GM18507 (cell line): ENCODE measurements around the gene INMT.

Experiments used
- DNase-seq: peaks from one replicate; pipeline ENCODE4 v3.0.0; 2011; ENCODE audit warnings: low read depth; ENCODE audit not compliant: insufficient read length; ENCODE audit errors: extremely low spot score
- FAIRE-seq: peaks from 2 replicates; lab custom pipeline; 2011; peaks lifted over from hg19 to GRCh38; lab: Jason Lieb, UNC

Gene INMT

DNA sequence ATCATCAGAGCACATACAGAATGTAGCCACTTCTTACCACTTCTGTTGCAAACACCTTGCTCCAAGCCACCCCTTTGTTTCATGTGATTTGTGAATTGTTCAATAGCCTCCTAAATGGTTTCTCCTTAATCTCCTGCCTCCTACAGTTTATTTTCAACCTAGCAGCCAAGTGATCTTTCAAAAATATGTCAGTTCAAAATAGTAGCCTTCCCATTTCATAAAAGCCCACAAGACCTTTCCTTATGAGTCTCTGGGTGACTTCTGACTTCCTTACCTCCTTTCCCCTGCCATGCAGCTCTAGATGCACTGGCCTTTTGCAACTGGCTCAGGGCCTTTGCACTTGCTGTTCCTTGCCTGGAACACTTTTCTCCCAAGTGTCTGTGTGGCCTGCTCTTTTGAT lies 24.1 kb downstream of the INMT start:
- no peak for FAIRE-seq
- DNase-seq = no peak

DNA sequence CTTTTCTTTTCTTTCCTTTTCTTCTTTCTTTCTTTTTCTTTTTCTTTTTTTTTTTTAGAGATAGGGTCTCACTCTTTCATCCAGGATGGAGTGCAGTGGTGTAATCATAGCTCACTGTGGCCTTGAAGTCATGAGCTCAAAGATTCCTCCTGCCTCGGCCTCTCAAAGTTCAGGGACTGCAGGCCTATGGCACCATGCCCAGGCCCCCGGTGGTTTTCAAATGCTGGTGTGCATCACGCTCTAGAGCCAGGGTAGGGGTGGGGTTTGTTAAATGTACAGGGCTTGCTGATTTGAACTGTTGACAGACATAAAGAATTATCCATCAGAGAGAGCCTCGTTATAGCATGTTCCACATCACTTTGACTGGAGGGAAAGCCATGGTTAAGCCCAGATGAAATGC lies 25.0 kb downstream of the INMT start:
- no peak for FAIRE-seq

DNA sequence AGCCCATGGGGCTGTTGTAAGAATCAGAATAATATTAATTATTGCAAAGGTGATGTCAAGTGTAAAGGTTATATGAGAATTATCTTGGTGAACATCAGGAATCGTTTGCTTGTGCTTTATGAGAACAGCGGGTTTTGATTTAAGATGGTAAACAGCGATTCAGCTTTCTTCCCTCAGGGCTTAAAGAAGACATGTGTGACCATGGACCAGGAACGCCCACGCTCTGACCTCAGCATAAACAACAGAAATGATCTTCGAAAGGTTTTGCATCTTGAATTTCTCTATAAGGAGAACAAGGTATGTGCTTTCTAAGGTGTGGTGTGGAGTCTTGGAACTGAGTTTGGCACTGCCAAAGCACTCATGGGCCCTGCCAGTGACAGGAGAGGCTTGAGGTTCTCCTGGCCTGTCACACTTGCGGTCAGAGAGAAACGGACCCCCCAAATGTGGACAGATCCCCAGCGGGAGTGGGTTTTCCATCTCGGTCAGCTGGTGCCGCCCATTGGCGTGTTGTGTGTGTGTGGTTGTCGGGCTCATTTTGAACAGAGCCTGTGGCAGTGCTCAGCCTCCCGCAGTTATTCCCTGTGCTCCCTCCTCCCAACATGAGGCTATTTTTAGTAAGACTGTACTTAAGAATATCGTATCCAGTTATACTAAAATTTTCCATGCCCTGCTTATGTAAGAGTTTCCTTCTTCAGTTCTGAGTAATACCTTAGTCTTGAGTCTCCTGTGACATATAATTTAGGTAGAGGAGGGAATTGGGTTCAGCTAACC lies 26.5 kb downstream of the INMT start:
- FAIRE-seq (no peak), DNase-seq (no peak)

More for the DNA sequence above, 25.0 kb downstream of the INMT start:
- no peak for DNase-seq

DNA sequence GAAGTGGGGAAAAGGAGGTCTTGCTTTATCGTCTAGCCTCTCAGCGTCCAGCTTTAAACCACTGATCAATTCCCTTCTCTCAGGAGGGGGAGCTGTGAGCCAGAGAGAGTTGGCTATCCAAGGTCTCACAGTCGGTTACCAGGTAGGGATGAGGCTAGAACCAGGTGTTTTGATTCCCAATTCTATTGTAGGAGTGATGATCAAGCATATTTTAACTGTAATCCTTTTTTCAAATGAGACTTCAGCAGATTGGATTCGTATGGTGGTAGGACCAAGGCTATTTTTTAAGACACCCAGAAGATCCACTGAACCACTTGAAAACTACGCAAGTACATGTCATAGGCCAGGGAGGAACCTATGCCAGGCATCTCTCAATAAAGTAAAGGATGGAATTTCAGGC lies 27.6 kb downstream of the INMT start:
- FAIRE-seq (no peak), DNase-seq (no peak)

DNA sequence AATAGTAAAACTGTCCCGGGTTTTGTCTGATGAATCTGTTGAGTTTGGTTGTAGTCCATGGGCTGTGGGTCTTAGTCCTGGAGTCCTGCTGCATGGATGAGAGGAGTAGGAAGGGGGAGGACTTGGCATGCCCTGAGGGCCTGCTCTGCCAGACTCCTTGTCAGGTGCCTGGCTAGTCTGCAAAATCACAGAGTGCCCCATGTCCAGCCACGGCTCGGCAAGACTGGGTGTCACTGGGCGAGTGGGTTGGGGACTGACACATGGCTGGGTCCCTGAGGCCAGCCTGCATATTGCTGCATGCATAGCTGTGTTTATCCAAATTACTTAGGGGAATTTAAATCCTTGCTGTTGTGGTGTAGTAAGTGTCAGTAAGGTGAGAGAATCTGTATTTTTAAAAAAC lies 29.0 kb downstream of the INMT start:
- no peak for FAIRE-seq
- DNase-seq = no peak

DNA sequence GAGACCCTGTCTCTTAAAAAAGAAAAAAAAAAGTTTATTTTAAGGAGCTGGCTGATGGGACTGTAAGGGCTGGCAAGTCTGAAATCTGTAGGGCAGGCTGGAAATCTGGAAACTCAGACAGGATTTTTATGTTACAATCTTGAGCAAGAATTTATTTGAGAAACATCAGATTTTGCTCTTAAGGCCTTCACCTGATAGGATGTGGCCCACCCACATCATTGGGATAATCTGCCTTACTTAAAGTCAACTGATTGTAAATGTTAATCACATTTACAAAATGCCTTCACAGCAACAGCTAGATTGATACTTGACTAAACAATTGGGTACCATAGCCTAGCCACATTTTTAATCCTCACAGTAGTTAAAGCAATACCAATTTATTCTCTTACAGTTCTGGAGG lies 30.8 kb downstream of the INMT start:
- FAIRE-seq = no peak

DNA sequence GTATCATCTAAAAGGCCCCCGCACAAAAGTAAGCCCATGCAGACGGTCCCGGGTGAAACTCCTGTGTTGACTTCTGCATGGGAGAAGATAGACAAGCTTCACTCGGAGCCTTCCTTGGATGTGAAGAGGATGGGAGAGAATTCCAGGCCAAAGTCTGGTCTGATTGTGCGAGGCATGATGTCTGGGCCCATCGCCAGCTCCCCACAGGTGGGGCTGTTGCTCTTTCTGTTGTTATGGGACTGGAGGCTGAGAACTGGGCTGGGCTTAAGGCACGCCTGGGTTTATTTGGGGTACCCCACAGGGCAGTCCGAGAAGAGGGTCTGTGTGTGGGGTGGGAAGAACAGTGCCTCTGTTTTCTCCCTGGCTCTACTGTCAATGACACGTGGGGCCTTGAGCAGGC lies 33.9 kb downstream of the INMT start:
- no peak for DNase-seq
- FAIRE-seq = no peak

More for the DNA sequence above, 30.8 kb downstream of the INMT start:
- no peak for DNase-seq

DNA sequence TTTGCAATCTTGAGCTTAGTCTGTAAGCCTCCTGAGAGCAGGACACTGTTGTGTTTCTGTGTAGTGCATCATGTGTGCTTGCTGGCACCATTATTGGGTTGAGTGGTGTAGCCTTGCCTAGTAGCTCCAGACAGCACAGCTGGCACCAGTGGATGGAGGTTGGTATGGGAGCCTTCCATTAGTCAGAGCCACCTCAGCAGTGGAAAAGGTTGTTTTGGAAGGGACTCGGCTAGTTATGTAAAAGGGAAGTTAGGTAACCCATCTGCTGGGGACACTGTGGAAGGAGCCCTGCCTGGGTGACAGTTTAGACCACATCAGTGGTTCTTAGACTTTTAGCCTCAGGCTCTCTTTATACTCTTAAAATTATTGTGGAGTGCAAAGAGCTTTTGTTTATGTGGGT lies 35.6 kb downstream of the INMT start:
- DNase-seq = no peak
- no peak for FAIRE-seq

DNA sequence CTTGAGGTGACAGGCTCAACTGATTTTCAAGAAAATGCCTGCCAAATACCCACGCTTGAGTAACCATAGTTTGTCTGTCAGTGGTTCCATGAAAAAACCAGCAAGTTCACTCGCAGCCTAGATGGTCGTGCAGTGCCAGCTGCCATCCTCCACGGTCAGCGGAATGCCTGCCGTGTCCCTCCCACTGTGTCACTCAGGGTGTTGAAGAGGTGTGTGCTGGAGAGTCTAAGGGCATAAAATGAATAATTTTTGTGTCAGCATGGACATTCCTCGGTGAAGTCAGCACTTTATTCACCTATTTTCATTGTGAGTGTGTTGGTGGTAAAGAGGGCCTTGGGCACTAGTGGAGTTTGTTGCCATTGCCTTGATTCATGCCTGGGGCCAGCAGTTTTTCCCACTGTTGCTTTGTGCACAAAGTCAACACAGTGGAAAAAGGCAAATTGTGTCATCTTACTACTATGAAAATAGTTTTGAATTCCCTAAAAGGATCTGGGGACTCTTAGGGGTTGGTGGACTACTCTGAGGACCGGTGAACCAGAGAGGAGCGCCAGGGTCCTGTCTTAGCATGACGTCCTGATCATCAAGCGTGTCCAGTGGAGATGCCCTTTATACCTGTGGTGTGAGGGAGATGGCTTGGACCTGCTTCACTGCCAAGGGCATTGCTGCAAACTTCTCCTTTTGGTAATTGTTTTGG lies 36.9 kb downstream of the INMT start:
- FAIRE-seq = no peak
- no peak for DNase-seq

DNA sequence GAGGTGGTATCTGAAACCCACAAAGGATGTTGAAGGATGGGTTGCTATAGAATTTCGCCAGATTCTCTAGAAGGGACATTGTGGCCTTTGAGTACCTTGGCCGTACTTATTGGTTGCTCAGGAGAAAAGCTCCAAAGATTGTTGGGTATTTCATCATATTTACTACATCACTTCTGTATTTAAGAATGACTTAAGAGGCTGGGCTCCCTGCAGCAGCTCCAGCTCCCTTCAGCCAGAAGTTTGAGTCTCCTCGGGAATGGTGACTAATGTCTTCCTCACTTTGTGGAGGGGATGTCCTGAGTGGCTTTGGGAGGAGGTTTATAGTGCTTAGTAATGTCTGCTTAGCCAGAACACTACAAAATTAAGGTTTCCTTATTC lies 37.4 kb downstream of the INMT start:
- no peak for DNase-seq
- no peak for FAIRE-seq

DNA sequence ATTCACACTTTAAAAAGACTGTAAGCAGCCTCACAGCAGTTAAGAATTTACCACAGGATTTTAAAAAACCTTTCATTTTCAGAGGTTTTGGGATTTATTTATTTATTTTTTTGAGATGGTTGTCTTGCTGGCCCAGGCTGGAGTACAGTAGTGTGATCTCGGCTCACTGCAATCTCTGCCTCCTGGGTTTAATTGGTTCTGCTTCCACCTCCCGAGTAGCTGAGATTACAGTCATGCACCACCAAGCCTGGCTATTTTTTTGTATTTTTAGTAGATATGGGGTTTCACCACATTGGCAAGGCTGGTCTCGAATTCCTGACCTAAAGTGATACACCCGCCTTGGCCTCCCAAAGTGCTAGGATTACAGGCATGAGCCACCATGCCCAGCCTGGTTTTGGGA lies 38.4 kb downstream of the INMT start:
- no peak for FAIRE-seq
- no peak for DNase-seq

DNA sequence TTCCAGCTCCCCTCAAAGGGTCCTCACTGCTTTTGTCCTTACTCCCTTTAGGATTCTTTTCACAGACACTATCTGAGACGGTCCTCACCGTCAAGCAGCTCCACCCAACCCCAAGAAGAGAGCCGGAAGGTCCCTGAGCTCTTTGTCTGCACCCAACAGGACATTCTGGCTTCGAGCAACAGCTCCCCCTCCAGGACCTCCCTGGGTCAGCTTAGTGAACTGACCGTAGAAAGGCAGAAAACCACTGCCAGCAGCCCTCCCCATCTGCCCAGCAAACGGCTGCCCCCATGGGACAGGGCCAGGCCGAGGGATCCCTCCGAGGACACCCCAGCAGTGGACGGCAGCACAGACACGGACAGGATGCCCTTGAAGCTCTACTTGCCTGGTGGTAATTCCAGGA lies 39.2 kb downstream of the INMT start:
- DNase-seq (no peak), FAIRE-seq (no peak)

DNA sequence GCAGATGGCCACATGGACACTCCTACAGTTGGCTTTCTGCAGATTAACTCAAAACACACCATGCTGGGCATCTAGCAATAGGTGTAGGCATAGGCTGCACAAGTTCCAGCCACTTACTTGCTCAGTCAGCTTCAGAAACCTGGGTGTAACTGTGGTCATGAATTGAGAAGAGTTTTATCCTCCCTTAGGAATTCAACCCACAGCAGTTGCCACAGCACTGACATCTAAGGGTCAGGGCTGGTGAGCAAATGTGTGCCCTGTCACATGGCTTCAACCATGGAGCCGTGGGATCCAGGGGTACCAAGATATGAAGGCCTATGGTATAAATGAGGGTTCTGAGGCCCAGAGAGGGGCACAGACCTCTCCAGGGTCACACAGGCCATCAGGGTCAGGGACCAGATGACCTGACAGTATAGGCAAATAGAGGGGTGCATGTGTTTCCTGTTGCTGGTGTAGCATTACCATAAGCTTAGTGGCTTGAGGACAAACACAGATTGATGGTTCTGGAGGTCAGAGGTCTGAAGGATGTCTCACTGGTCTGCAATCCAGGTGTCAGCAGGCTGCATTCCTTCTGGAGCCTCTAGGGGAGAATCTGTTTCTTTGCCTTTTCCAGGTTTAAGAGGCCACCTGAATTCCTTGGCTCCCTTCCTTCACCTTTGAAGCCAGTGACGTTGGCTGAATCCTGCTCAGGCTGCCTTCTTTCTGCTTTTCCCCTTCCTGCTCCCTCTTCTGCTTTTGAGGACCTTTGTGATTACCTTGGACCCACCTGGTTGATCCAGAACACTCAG lies 43.4 kb downstream of the INMT start:
- no peak for DNase-seq
- FAIRE-seq = peak; percentile 71

DNA sequence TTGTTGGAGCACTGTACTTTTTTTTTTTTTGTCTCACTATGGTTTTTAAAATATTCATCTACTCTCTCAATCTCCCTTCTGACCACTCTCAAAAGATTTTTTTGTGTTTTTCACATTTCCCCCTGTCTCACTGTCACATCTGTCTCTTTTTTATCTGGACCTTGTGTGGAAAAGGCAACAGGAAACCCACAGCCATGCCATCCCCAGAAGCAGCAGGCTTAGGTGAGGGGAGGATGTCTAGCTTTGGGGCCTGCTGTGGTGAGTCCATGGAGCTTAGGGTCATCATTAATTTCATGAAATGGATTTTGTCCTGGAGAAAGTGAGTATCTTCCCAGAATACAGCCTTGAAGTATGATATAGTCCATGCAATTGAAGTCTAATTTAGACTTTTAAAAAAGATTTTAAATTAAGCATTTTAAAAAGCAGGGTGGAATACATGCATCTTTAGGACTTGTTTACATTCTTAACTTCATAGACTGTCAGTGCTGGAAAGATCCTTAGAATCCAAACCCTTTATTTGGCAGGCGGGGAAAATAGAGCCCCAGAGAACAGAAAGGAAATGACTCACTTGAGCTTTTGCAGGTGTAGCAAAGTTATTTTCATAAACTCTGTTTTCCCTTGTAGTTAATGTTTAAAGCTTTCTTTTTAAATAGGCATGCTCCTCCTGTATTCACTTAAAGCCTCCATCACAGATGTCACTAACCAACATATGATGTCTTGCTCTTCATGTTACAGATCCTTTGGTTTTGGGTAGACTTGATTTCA lies 44.4 kb downstream of the INMT start:
- no peak for DNase-seq
- FAIRE-seq = peak; percentile 81

DNA sequence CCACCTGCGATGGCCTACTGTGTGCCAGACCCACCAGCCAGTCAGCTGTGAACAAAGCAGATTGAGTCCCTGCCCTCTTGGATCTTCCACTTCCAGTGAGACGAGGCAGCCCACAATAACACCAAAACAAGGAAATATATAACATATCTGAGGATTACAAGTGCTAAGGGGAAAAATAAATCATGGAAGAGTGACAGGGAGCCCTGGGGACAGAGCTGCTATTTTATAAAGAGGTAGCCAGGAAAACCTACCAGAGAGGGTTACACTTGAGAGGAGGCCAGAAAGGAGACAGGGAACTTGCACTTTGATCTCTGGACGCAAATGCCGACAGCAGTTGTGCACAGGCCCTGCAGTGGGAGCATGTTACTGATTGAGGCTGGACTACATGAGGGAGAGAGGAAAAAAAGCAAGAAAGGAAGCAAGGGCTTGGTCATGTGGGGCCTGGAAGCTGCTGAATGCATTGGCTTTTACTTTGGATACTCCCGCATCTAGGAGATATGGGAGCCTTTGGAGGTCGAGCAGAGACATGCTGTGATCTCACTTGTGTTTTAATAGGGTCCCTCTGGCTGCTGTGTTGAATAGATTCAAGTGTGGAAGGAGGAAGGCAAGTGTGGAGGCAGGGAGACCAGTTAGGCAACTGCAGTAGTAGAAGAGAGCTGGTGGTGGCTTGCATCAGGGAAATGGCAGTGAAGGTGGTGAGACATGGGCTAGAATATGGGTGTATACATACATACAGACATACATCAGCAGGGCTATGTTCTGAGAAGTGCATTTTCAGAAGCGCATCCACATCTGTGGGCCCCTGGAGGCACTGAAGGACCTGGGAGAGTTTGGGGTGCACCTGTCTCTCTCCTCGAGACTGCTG lies 45.5 kb downstream of the INMT start:
- no peak for DNase-seq
- no peak for FAIRE-seq

DNA sequence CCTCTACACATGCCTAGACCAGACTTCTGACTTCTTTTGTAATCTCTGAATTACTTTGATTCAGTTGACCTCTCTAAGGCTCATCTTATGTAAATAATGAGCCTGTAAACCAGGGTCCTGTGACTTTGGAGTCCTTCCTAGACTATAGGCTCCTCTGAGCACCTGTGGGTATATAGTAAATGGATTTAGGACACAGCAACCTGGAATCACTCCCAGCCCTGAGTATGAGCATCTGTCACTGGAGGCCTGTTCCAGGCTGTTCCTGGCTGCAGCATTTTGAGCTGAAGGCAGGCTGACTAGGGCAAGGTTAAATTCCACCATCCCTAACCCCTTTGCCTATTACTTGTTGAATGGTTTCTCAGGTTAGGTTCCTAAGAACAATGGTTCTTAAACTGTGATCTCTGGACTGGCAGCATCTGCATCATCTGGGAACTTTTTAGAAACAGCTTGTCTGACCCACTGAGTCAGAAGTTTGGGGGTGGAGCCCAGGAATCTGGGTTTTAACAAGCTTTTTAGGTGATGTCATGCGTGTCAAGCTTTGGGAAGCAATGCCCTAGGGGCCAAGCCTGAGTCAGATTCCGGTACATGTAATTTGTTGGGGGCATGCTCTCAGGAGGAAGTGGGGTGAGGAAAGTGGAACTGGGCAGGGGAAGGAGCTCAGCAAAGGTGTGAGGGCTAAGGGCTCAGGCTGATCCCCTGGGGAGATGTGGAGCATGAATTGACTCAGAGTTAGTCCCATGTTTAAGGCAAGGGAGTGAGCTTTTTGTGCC lies 47.5 kb downstream of the INMT start:
- DNase-seq (peak; percentile 78), FAIRE-seq (peak; percentile 98)

DNA sequence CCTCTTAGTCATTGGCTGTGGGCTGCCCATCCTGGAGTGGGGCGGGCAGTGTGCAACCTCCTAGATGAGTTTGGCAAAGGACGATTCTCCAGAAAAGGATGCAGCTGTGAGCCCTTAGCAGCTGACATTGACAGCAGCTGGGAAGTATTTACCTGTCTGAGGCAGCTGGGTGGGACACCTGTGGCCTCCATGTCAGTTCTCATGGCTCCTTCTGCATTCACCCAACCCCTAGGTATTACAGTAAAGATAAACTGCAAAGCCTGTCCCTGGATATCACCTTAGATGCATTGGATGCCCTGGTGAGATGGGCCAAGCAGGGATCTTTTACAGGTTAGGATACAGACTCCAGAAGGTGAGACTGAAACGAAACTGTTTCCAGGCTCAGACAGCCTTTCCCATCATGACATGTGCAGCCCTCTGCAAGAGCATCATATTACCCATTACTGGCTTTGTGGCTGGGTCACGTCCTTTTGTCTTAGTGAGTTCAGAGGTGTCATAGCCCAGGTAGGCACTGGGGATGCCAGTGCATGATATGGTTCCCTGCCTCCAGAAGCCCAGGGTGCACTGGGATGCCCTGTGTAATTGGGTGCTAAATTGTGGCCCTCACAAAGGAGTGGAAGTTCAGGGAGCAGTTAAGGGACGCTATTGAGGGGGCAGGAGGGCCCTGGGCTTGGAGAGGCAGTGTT lies 48.2 kb downstream of the INMT start:
- DNase-seq (no peak), FAIRE-seq (no peak)

DNA sequence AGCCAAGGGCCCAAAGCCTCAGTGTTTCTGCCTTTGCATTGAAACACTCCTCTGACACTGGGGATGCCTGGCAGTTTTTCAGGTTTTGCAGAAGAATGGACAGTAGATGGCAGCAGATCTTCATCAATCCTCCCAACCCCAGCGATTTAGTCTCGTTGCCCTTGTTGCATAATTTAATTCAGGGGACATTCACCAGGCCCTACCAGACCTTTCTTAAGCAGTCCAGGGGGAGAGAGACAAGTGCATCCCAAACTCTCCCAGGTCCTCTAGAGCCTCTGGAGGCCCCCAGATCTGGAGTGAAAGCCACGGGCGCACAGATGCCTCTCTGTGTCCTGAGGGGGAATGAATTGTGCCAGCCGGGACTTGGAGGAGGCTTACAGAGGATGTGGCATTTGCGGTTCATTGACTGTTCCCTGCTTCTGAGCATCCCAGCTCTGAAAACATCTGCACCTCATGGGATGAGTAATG lies 48.9 kb downstream of the INMT start:
- peak; percentile 93 for FAIRE-seq
- DNase-seq = peak; percentile 45
